CD4-positive, alpha-beta memory T cell (primary cell): ENCODE results near the gene PRKD1. TPM values are rescaled to one million over a fixed set of nuclear protein-coding genes. Genes with fewer than 3 reads are reported as not detected.

ENCODE experiments used
- CTCF ChIA-PET: fragments of 350-600 bp; sonication (Branson Sonifier 250); formaldehyde crosslinking; loops from one replicate; lab custom pipeline; 2021; ENCODE audit warnings: inconsistent platforms; ENCODE audit not compliant: partially characterized antibody; lab: Charles Lee
- POLR2A ChIA-PET: fragments of 350-600 bp; sonication (Branson Sonifier 250); formaldehyde crosslinking; loops from one replicate; lab custom pipeline; 2021; ENCODE audit not compliant: partially characterized antibody; lab: Charles Lee
- DNase-seq, 5 donors: peaks; one replicate each; pipeline versions ENCODE4 v3.0.0 to v3.0.0-alpha.2; 2020 to 2022; ENCODE audit warnings: mixed read lengths in 1 of 5
- H3K27ac ChIP-seq: one replicate; pipeline ENCODE4 v1.7.0; 2013; ENCODE audit warnings: low read depth, low read length
- H3K27me3 ChIP-seq: 2 replicates; pipeline ENCODE4 v1.7.0; 2013; ENCODE audit warnings: mild to moderate bottlenecking, low read length, moderate library complexity; ENCODE audit not compliant: insufficient read depth
- H3K36me3 ChIP-seq: 2 replicates; pipeline ENCODE4 v1.7.0; 2013; ENCODE audit warnings: mild to moderate bottlenecking, low read length, moderate library complexity; ENCODE audit not compliant: insufficient read depth
- H3K4me1 ChIP-seq: 2 replicates; pipeline ENCODE4 v1.7.0; 2013; ENCODE audit warnings: mild to moderate bottlenecking, low read length, moderate library complexity; ENCODE audit not compliant: insufficient read depth
- H3K4me3 ChIP-seq, 2 donors: one replicate each; pipeline ENCODE4 v1.7.0; 2013; ENCODE audit warnings: low read length in 2 of 2, mild to moderate bottlenecking in 1 of 2
- H3K9me3 ChIP-seq, 2 donors: one replicate each; pipeline ENCODE4 v1.7.0; 2013; ENCODE audit warnings: low read length in 2 of 2, control low read depth in 1 of 2; ENCODE audit not compliant: control insufficient read depth in 1 of 2
- H3K27ac Mint-ChIP-seq, 7 donors: one replicate each; pipeline ENCODE4 v1.8.0; 2020 to 2021; ENCODE audit warnings: mixed read lengths in 7 of 7, mild to moderate bottlenecking in 6 of 7, inconsistent platforms in 3 of 7, moderate library complexity in 3 of 7
- H3K27me3 Mint-ChIP-seq, 2 donors: one replicate each; pipeline ENCODE4 v1.8.0; 2020 to 2021; ENCODE audit warnings: mixed read lengths in 2 of 2
- H3K36me3 Mint-ChIP-seq, 2 donors: one replicate each; pipeline ENCODE4 v1.8.0; 2020 to 2021; ENCODE audit warnings: mixed read lengths in 2 of 2, inconsistent platforms in 1 of 2, mild to moderate bottlenecking in 1 of 2
- H3K4me1 Mint-ChIP-seq, 4 donors: one replicate each; pipeline ENCODE4 v1.8.0; 2020 to 2021; ENCODE audit warnings: mixed read lengths in 4 of 4, mild to moderate bottlenecking in 1 of 4
- H3K4me3 Mint-ChIP-seq, 8 donors: one replicate each; pipeline ENCODE4 v1.8.0; 2020 to 2021; ENCODE audit warnings: mixed read lengths in 8 of 8, mild to moderate bottlenecking in 7 of 8, moderate library complexity in 6 of 8, inconsistent platforms in 3 of 8
- H3K9me3 Mint-ChIP-seq, 8 donors: one replicate each; pipeline ENCODE4 v1.8.0; 2020 to 2021; ENCODE audit warnings: mixed read lengths in 8 of 8, mild to moderate bottlenecking in 5 of 8, inconsistent platforms in 3 of 8, moderate library complexity in 1 of 8
- intact Hi-C: fragments of 100-400 bp; cut with micrococcal nuclease; formaldehyde crosslinking; loops from one replicate; pipeline ENCODE4 v1.15.1; 2023
- polyA plus RNA-seq, 2 donors: library from polyadenylated mRNA; unstranded; fragments of 300-500 nt; fragmentation: Illumina TruSeq; gene quantifications; one replicate each; pipeline ENCODE4 v1.2.3, GENCODE V29; 2021
- total RNA-seq, 2 experiments: library from RNA; stranded (reverse); gene quantifications; one replicate each; pipeline ENCODE4 v1.2.3, GENCODE V29; 2021

PRKD1 gene
- total and polyA plus RNA-seq, 4 experiments from 2014 or later: not detected

GRCh38 chr14:29566194-29566593 lies 361.5 kb downstream of the PRKD1 start:
- H3K36me3 ChIP-seq: no peaks in the 10 kb centered on the region
- no peak overlapping the region for H3K27ac ChIP-seq
- DNase-seq: no peak
- no peaks in the 10 kb centered on the region for H3K27me3 ChIP-seq
- no peaks in the 10 kb centered on the region for H3K4me1 ChIP-seq
- intact Hi-C loops: no loop called here
- no peaks in the 10 kb centered on the region for H3K4me1 Mint-ChIP-seq
- peaks cover 0 to 3% of the 10 kb centered on the region in 2 donors for H3K36me3 Mint-ChIP-seq
- ChIA-PET CTCF (no interaction called here), POLR2A (no interaction called here)
- H3K4me3 ChIP-seq: no peak overlapping the region
- no peaks in the 10 kb centered on the region for H3K9me3 ChIP-seq
- H3K27ac Mint-ChIP-seq: no peak overlapping the region
- H3K4me3 Mint-ChIP-seq: no peak overlapping the region
- H3K9me3 Mint-ChIP-seq: peaks cover 4 to 42% (median 17%) of the 10 kb centered on the region in 8 donors
- no peaks in the 10 kb centered on the region for H3K27me3 Mint-ChIP-seq

DNA sequence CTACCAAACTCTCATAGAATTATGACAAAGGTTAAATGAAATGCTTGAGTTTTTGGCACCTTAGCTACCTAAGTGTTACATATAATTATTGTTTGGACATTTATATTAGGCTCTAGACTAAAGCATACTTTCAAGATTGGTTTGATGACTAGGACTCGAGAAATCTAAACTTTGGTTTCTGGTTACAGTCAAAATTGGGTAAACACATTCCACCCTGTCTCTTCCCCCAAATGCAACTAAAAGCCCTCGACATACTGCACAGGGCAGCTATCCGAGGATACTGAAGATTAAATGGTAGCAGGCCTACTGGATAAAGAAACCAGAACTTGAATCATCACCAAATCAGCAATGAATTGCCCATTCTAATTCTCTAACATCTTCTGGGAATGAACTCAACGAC lies 369.1 kb downstream of the PRKD1 start:
- H3K27me3 ChIP-seq: no peaks in the 10 kb centered on the region
- Mint-ChIP-seq H3K27me3 (no peaks in the 10 kb centered on the region), H3K4me1 (no peaks in the 10 kb centered on the region), H3K9me3 (peaks cover 0 to 14% (median 7%) of the 10 kb centered on the region in 8 donors), H3K36me3 (no peaks in the 10 kb centered on the region), H3K4me3 (no peak overlapping the region), H3K27ac (no peak overlapping the region)
- H3K27ac ChIP-seq: no peak overlapping the region
- no peaks in the 10 kb centered on the region for H3K4me1 ChIP-seq
- H3K4me3 ChIP-seq: no peak overlapping the region
- CTCF ChIA-PET: no interaction called here
- H3K36me3 ChIP-seq: no peaks in the 10 kb centered on the region
- DNase-seq: no peak
- POLR2A ChIA-PET: no interaction called here
- intact Hi-C loops: no loop called here
- H3K9me3 ChIP-seq: no peaks in the 10 kb centered on the region

- Mint-ChIP-seq H3K27me3 (no peaks in the 10 kb centered on the region), H3K36me3 (no peaks in the 10 kb centered on the region), H3K4me1 (no peaks in the 10 kb centered on the region), H3K4me3 (no peak overlapping the region), H3K27ac (no peak overlapping the region), H3K9me3 (peaks cover 0 to 13% (median 6%) of the 10 kb centered on the region in 8 donors)
- H3K27me3 ChIP-seq: no peaks in the 10 kb centered on the region
- no peak for DNase-seq
- no peaks in the 10 kb centered on the region for H3K36me3 ChIP-seq
- H3K27ac ChIP-seq: no peak overlapping the region
- H3K4me3 ChIP-seq: no peak overlapping the region
- no peaks in the 10 kb centered on the region for H3K9me3 ChIP-seq
- no peaks in the 10 kb centered on the region for H3K4me1 ChIP-seq
- ChIA-PET POLR2A (no interaction called here), CTCF (no interaction called here)
- intact Hi-C loops: no loop called here
Observed at GRCh38 chr14:29554335-29554734, 373.3 kb downstream of the PRKD1 start.

GRCh38 chr14:29553427-29553826 lies 374.2 kb downstream of the PRKD1 start:
- no peak overlapping the region for H3K4me3 ChIP-seq
- Mint-ChIP-seq H3K27me3 (no peaks in the 10 kb centered on the region), H3K27ac (no peak overlapping the region), H3K36me3 (no peaks in the 10 kb centered on the region), H3K4me1 (no peaks in the 10 kb centered on the region), H3K9me3 (peaks cover 0 to 13% (median 5%) of the 10 kb centered on the region in 8 donors), H3K4me3 (no peak overlapping the region)
- H3K4me1 ChIP-seq: no peaks in the 10 kb centered on the region
- H3K36me3 ChIP-seq: no peaks in the 10 kb centered on the region
- H3K27ac ChIP-seq: no peak overlapping the region
- intact Hi-C loops: no loop called here
- no peaks in the 10 kb centered on the region for H3K9me3 ChIP-seq
- ChIA-PET CTCF (no interaction called here), POLR2A (no interaction called here)
- H3K27me3 ChIP-seq: no peaks in the 10 kb centered on the region
- DNase-seq: no peak

- H3K27me3 Mint-ChIP-seq: no peaks in the 10 kb centered on the region
- intact Hi-C loops: no loop called here
- H3K36me3 ChIP-seq: no peaks in the 10 kb centered on the region
- DNase-seq: no peak
- H3K4me3 ChIP-seq: no peak overlapping the region
- ChIA-PET POLR2A (no interaction called here), CTCF (no interaction called here)
- H3K36me3 Mint-ChIP-seq: no peaks in the 10 kb centered on the region
- no peaks in the 10 kb centered on the region for H3K4me1 Mint-ChIP-seq
- no peaks in the 10 kb centered on the region for H3K27me3 ChIP-seq
- H3K4me3 Mint-ChIP-seq: no peak overlapping the region
- no peak overlapping the region for H3K27ac ChIP-seq
- H3K9me3 Mint-ChIP-seq: peaks cover 0 to 6% (median under 1%) of the 10 kb centered on the region in 8 donors
- no peak overlapping the region for H3K27ac Mint-ChIP-seq
- H3K4me1 ChIP-seq: no peaks in the 10 kb centered on the region
- no peaks in the 10 kb centered on the region for H3K9me3 ChIP-seq
Observed at GRCh38 chr14:29548948-29549370, 378.7 kb downstream of the PRKD1 start.

GRCh38 chr14:29545714-29546113 lies 381.9 kb downstream of the PRKD1 start:
- H3K36me3 ChIP-seq: no peaks in the 10 kb centered on the region
- no peak overlapping the region for H3K4me3 Mint-ChIP-seq
- DNase-seq: no peak
- no peaks in the 10 kb centered on the region for H3K36me3 Mint-ChIP-seq
- H3K9me3 ChIP-seq: no peaks in the 10 kb centered on the region
- H3K4me1 Mint-ChIP-seq: no peaks in the 10 kb centered on the region
- ChIA-PET CTCF (no interaction called here), POLR2A (no interaction called here)
- H3K27ac Mint-ChIP-seq: no peak overlapping the region
- intact Hi-C loops: no loop called here
- H3K4me1 ChIP-seq: no peaks in the 10 kb centered on the region
- H3K27ac ChIP-seq: no peak overlapping the region
- H3K4me3 ChIP-seq: no peak overlapping the region
- peaks cover 0 to 4% (median 0%) of the 10 kb centered on the region in 8 donors for H3K9me3 Mint-ChIP-seq
- no peaks in the 10 kb centered on the region for H3K27me3 Mint-ChIP-seq
- H3K27me3 ChIP-seq: no peaks in the 10 kb centered on the region

GRCh38 chr14:29536886-29537511 lies 390.6 kb downstream of the PRKD1 start:
- H3K4me3 ChIP-seq: no peak overlapping the region
- intact Hi-C loops: no loop called here
- H3K9me3 Mint-ChIP-seq: peaks cover 3 to 10% (median 4%) of the 10 kb centered on the region in 8 donors
- H3K27ac ChIP-seq: no peak overlapping the region
- no peaks in the 10 kb centered on the region for H3K36me3 ChIP-seq
- no peaks in the 10 kb centered on the region for H3K4me1 Mint-ChIP-seq
- H3K27me3 Mint-ChIP-seq: no peaks in the 10 kb centered on the region
- no peaks in the 10 kb centered on the region for H3K4me1 ChIP-seq
- H3K36me3 Mint-ChIP-seq: no peaks in the 10 kb centered on the region
- POLR2A ChIA-PET: no interaction called here
- H3K27ac Mint-ChIP-seq: no peak overlapping the region
- CTCF ChIA-PET: no interaction called here
- no peak overlapping the region for H3K4me3 Mint-ChIP-seq
- H3K9me3 ChIP-seq: no peaks in the 10 kb centered on the region
- no peak for DNase-seq
- no peaks in the 10 kb centered on the region for H3K27me3 ChIP-seq
